Measurements from ENCODE around the gene CALCA.

The CALCA gene

DNA sequence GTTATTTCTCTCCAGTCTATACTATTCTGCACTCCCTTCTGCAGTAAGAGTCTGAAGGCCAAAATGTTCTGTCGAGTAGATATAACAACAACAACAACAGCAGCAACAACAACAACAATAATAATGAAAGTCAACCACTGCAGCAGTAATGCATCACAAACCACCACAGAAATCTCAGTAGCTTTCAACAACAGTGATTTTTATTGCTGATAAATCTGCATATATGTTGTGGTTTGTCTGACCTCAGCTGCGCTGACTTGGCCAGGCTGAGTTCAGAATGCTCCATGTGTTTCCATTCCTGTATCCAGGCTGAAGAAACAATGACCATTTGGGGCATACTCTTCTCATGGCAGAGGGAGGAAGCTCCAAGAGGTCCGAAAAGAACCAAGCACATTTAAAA, 47.8 kb downstream of the CALCA start:
- TF ChIP-seq GATA1 (IDR thresholded peaks at IDR 0.05; ENCODE audit: low read depth, low read length) (no peak), POLR2A (IDR thresholded peaks at IDR 0.05; ENCODE audit: low read length) (no peak)
- DNase-seq: no peak
